GM23338 (cell line): Measurements from ENCODE around the gene CYP20A1. TPM values are rescaled to one million over a fixed set of nuclear protein-coding genes. Genes with fewer than 3 reads are reported as not detected.
"Not testable (repeated sequence)": the region's sequence is repeated elsewhere in the genome, so short reads cannot be mapped to it uniquely, and the experiment has no call there.

Source experiments
- ATAC-seq: fragments of 200-7000 bp; cut with Tn5 transposase; 3 replicates; pipeline ENCODE4 v1.9.1; 2020
- DNase-seq: peaks from one replicate; pipeline ENCODE4 v3.0.0-alpha.2; 2015; ENCODE audit warnings: low spot score
- H2AFZ ChIP-seq: fragments of 200-600 bp; sonication (generic); 2 replicates; pipeline ENCODE4 v1.8.0; 2016; ENCODE audit warnings: antibody characterized with exemption, mild to moderate bottlenecking, moderate library complexity
- H3F3A ChIP-seq: fragments of 200-600 bp; sonication (generic); replicated peaks from 2 replicates; pipeline ENCODE4 v1.8.0; 2017; ENCODE audit warnings: antibody characterized with exemption, mixed run types, low read depth
- H3K27ac ChIP-seq: fragments of 200-600 bp; sonication (generic); 2 replicates; pipeline ENCODE4 v1.6.1; 2016; ENCODE audit warnings: low read depth
- H3K27me3 ChIP-seq: fragments of 200-600 bp; sonication (generic); 2 replicates; pipeline ENCODE4 v1.8.0; 2016; ENCODE audit warnings: mild to moderate bottlenecking, mixed run types, moderate library complexity; ENCODE audit not compliant: insufficient read depth
- H3K36me3 ChIP-seq: fragments of 200-600 bp; sonication (generic); 2 replicates; pipeline ENCODE4 v1.8.0; 2016; ENCODE audit warnings: mild to moderate bottlenecking; ENCODE audit not compliant: insufficient read depth
- H3K4me1 ChIP-seq: fragments of 200-600 bp; sonication (generic); 2 replicates; pipeline ENCODE4 v1.8.0; 2016; ENCODE audit warnings: mild to moderate bottlenecking, moderate library complexity; ENCODE audit not compliant: insufficient read depth
- H3K4me2 ChIP-seq: fragments of 200-600 bp; sonication (generic); 2 replicates; pipeline ENCODE4 v1.7.1; 2017; ENCODE audit warnings: mixed run types
- H3K4me3 ChIP-seq: fragments of 200-600 bp; sonication (generic); 2 replicates; pipeline ENCODE4 v1.6.1; 2016; ENCODE audit warnings: mixed run types
- H3K79me2 ChIP-seq: fragments of 200-600 bp; sonication (generic); replicated peaks from 2 replicates; pipeline ENCODE4 v1.8.0; 2017; ENCODE audit warnings: mild to moderate bottlenecking; ENCODE audit not compliant: insufficient read depth
- H3K9me2 ChIP-seq: fragments of 200-600 bp; sonication (generic); 2 replicates; pipeline ENCODE4 v1.8.0; 2017; ENCODE audit not compliant: insufficient read depth
- H4K20me1 ChIP-seq: fragments of 200-600 bp; sonication (generic); replicated peaks from 2 replicates; pipeline ENCODE4 v1.8.0; 2017; ENCODE audit warnings: mild to moderate bottlenecking; ENCODE audit not compliant: insufficient read depth
- H3K27ac Mint-ChIP-seq: 2 replicates; pipeline ENCODE4 v1.8.0; 2020; ENCODE audit warnings: inconsistent platforms, mild to moderate bottlenecking, moderate library complexity, mixed read lengths
- H3K27me3 Mint-ChIP-seq: 3 replicates; pipeline ENCODE4 v1.8.0; 2022; ENCODE audit warnings: low read depth, mild to moderate bottlenecking, moderate library complexity, mixed read lengths, inconsistent platforms; ENCODE audit not compliant: insufficient read depth, poor library complexity
- H3K36me3 Mint-ChIP-seq: 3 replicates; pipeline ENCODE4 v1.8.0; 2021; ENCODE audit warnings: low read depth, mild to moderate bottlenecking, inconsistent platforms, moderate library complexity, mixed read lengths
- H3K4me1 Mint-ChIP-seq: 3 replicates; pipeline ENCODE4 v1.8.0; 2020; ENCODE audit warnings: mild to moderate bottlenecking, inconsistent platforms, mixed read lengths
- H3K4me3 Mint-ChIP-seq: 3 replicates; pipeline ENCODE4 v1.8.0; 2021; ENCODE audit warnings: moderate library complexity, mild to moderate bottlenecking, inconsistent platforms, mixed read lengths
- H3K9me3 Mint-ChIP-seq: 3 replicates; pipeline ENCODE4 v1.8.0; 2020; ENCODE audit warnings: moderate library complexity, mild to moderate bottlenecking, inconsistent platforms, mixed read lengths
- CREB1 ChIP-seq: fragments of 250-450 bp; sonication (Bioruptor Pico); IDR thresholded peaks from 2 replicates; pipeline ENCODE4 v1.5.0; 2020; ENCODE audit warnings: low read depth, mild to moderate bottlenecking, moderate library complexity
- EZH2phosphoT487 ChIP-seq: fragments of 200-600 bp; sonication (generic); IDR thresholded peaks from one replicate; pipeline ENCODE4 v1.8.1; 2018; ENCODE audit warnings: antibody characterized with exemption; ENCODE audit not compliant: unreplicated experiment
- JUNB ChIP-seq: IDR thresholded peaks from one replicate; pipeline ENCODE4 v1.6.1; 2016; ENCODE audit warnings: antibody characterized with exemption; ENCODE audit not compliant: unreplicated experiment
- NANOG ChIP-seq: IDR thresholded peaks from 2 replicates; pipeline ENCODE4 v1.6.1; 2016; ENCODE audit warnings: antibody characterized with exemption, borderline replicate concordance
- POLR2AphosphoS5 ChIP-seq: IDR thresholded peaks from 2 replicates; pipeline ENCODE4 v1.6.1; 2016; ENCODE audit warnings: antibody characterized with exemption, low read depth
- ZNF331 ChIP-seq: fragments of 250-450 bp; sonication (Bioruptor Pico); IDR thresholded peaks from 2 replicates; pipeline ENCODE4 v1.5.0; 2020; ENCODE audit warnings: low read depth, mild to moderate bottlenecking, moderate library complexity
- polyA plus RNA-seq: library from polyadenylated mRNA; unstranded; fragments of >200 nt; fragmentation: Nextera tagmentation; extraction: Ambion mirVana; gene quantifications from 2 replicates; pipeline ENCODE4 v1.2.1, GENCODE V29; 2016
- total RNA-seq: library from RNA; depleted of rRNA; stranded (reverse); fragments of >200 nt; shearing (Covaris generic); gene quantifications from 2 replicates; pipeline ENCODE4 v1.2.3, GENCODE V29; 2014
- TF ChIP-seq, protein P1 (sequence below): fragments of 250-450 bp; sonication (Bioruptor Pico); IDR thresholded peaks from 2 replicates; pipeline ENCODE4 v1.5.0; 2020; ENCODE audit warnings: mild to moderate bottlenecking, moderate library complexity
- TF ChIP-seq, protein P2 (sequence below), 2 experiments: fragments of 200-600 bp in 1 of 2; sonication (generic) in 1 of 2; conservative IDR thresholded peaks; 2 replicates each; pipeline versions ENCODE4 v1.5.1 to v1.6.1; 2016 to 2017; ENCODE audit warnings: antibody characterized with exemption in 2 of 2, low read depth in 2 of 2, mild to moderate bottlenecking in 2 of 2, moderate library complexity in 1 of 2
- TF ChIP-seq, protein P3 (sequence below): IDR thresholded peaks from one replicate; pipeline ENCODE4 v1.6.1; 2018; ENCODE audit warnings: antibody characterized with exemption; ENCODE audit not compliant: unreplicated experiment
- TF ChIP-seq, protein P4 (sequence below): IDR thresholded peaks from 2 replicates; pipeline ENCODE4 v1.6.1; 2016; ENCODE audit warnings: antibody characterized with exemption

The CYP20A1 gene
- total and polyA plus RNA-seq, 2 experiments from 2014 or later = 17.0 to 21.0 TPM

DNA sequence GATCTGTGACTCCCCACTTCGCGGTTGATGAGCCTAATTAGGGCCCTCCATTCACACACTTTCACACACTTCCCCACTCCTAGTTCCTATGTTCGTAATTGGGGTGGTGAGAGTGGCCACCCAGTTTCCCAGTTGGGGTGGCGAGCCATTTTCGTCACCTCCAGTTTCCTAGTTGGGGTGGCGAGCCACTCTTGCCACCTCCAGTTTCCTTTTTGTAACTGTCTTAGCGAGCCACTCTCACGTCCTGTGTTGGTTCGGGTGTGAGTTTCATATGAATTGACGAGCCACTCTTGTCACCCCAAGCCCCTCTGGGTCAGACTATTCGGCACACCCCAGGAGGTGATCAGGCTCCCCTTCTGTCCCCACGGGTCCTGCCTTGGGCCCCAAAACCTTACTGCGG, 14.0 kb downstream of the CYP20A1 start:
- Histone ChIP-seq H3K36me3 (peaks cover 13% of the 10 kb centered on the region), H3K79me2 (no peaks in the 10 kb centered on the region), H2AFZ (no peak overlapping the region), H3K9me2 (no peaks in the 10 kb centered on the region), H4K20me1 (no peaks in the 10 kb centered on the region), H3K27ac (no peak overlapping the region), H3K4me3 (no peak overlapping the region), H3K27me3 (no peaks in the 10 kb centered on the region), H3F3A (no peaks in the 10 kb centered on the region), H3K4me2 (no peak overlapping the region), H3K4me1 (no peaks in the 10 kb centered on the region)
- no peak for TF ChIP-seq EZH2phosphoT487
- TF ChIP-seq, protein P1, sequence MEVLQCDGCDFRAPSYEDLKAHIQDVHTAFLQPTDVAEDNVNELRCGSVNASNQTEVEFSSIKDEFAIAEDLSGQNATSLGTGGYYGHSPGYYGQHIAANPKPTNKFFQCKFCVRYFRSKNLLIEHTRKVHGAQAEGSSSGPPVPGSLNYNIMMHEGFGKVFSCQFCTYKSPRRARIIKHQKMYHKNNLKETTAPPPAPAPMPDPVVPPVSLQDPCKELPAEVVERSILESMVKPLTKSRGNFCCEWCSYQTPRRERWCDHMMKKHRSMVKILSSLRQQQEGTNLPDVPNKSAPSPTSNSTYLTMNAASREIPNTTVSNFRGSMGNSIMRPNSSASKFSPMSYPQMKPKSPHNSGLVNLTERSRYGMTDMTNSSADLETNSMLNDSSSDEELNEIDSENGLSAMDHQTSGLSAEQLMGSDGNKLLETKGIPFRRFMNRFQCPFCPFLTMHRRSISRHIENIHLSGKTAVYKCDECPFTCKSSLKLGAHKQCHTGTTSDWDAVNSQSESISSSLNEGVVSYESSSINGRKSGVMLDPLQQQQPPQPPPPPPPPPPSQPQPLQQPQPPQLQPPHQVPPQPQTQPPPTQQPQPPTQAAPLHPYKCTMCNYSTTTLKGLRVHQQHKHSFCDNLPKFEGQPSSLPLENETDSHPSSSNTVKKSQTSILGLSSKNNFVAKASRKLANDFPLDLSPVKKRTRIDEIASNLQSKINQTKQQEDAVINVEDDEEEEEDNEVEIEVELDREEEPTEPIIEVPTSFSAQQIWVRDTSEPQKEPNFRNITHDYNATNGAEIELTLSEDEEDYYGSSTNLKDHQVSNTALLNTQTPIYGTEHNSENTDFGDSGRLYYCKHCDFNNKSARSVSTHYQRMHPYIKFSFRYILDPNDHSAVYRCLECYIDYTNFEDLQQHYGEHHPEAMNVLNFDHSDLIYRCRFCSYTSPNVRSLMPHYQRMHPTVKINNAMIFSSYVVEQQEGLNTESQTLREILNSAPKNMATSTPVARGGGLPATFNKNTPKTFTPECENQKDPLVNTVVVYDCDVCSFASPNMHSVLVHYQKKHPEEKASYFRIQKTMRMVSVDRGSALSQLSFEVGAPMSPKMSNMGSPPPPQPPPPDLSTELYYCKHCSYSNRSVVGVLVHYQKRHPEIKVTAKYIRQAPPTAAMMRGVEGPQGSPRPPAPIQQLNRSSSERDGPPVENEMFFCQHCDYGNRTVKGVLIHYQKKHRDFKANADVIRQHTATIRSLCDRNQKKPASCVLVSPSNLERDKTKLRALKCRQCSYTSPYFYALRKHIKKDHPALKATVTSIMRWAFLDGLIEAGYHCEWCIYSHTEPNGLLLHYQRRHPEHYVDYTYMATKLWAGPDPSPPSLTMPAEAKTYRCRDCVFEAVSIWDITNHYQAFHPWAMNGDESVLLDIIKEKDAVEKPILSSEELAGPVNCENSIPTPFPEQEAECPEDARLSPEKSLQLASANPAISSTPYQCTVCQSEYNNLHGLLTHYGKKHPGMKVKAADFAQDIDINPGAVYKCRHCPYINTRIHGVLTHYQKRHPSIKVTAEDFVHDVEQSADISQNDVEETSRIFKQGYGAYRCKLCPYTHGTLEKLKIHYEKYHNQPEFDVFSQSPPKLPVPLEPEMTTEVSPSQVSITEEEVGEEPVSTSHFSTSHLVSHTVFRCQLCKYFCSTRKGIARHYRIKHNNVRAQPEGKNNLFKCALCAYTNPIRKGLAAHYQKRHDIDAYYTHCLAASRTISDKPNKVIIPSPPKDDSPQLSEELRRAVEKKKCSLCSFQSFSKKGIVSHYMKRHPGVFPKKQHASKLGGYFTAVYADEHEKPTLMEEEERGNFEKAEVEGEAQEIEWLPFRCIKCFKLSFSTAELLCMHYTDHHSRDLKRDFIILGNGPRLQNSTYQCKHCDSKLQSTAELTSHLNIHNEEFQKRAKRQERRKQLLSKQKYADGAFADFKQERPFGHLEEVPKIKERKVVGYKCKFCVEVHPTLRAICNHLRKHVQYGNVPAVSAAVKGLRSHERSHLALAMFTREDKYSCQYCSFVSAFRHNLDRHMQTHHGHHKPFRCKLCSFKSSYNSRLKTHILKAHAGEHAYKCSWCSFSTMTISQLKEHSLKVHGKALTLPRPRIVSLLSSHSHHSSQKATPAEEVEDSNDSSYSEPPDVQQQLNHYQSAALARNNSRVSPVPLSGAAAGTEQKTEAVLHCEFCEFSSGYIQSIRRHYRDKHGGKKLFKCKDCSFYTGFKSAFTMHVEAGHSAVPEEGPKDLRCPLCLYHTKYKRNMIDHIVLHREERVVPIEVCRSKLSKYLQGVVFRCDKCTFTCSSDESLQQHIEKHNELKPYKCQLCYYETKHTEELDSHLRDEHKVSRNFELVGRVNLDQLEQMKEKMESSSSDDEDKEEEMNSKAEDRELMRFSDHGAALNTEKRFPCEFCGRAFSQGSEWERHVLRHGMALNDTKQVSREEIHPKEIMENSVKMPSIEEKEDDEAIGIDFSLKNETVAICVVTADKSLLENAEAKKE (CRISPR knock-in tag) = no peak
- TF ChIP-seq, protein P2, sequence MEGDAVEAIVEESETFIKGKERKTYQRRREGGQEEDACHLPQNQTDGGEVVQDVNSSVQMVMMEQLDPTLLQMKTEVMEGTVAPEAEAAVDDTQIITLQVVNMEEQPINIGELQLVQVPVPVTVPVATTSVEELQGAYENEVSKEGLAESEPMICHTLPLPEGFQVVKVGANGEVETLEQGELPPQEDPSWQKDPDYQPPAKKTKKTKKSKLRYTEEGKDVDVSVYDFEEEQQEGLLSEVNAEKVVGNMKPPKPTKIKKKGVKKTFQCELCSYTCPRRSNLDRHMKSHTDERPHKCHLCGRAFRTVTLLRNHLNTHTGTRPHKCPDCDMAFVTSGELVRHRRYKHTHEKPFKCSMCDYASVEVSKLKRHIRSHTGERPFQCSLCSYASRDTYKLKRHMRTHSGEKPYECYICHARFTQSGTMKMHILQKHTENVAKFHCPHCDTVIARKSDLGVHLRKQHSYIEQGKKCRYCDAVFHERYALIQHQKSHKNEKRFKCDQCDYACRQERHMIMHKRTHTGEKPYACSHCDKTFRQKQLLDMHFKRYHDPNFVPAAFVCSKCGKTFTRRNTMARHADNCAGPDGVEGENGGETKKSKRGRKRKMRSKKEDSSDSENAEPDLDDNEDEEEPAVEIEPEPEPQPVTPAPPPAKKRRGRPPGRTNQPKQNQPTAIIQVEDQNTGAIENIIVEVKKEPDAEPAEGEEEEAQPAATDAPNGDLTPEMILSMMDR (conservative IDR thresholded peaks at IDR 0.05; ENCODE audit: low read depth in 2 of 2) = no peak
- TF ChIP-seq, protein P3, sequence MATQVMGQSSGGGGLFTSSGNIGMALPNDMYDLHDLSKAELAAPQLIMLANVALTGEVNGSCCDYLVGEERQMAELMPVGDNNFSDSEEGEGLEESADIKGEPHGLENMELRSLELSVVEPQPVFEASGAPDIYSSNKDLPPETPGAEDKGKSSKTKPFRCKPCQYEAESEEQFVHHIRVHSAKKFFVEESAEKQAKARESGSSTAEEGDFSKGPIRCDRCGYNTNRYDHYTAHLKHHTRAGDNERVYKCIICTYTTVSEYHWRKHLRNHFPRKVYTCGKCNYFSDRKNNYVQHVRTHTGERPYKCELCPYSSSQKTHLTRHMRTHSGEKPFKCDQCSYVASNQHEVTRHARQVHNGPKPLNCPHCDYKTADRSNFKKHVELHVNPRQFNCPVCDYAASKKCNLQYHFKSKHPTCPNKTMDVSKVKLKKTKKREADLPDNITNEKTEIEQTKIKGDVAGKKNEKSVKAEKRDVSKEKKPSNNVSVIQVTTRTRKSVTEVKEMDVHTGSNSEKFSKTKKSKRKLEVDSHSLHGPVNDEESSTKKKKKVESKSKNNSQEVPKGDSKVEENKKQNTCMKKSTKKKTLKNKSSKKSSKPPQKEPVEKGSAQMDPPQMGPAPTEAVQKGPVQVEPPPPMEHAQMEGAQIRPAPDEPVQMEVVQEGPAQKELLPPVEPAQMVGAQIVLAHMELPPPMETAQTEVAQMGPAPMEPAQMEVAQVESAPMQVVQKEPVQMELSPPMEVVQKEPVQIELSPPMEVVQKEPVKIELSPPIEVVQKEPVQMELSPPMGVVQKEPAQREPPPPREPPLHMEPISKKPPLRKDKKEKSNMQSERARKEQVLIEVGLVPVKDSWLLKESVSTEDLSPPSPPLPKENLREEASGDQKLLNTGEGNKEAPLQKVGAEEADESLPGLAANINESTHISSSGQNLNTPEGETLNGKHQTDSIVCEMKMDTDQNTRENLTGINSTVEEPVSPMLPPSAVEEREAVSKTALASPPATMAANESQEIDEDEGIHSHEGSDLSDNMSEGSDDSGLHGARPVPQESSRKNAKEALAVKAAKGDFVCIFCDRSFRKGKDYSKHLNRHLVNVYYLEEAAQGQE = no peak
- TF ChIP-seq POLR2AphosphoS5 = no peak
- no peak for TF ChIP-seq JUNB
- TF ChIP-seq, protein P4, sequence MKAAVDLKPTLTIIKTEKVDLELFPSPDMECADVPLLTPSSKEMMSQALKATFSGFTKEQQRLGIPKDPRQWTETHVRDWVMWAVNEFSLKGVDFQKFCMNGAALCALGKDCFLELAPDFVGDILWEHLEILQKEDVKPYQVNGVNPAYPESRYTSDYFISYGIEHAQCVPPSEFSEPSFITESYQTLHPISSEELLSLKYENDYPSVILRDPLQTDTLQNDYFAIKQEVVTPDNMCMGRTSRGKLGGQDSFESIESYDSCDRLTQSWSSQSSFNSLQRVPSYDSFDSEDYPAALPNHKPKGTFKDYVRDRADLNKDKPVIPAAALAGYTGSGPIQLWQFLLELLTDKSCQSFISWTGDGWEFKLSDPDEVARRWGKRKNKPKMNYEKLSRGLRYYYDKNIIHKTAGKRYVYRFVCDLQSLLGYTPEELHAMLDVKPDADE = no peak
- no peak for TF ChIP-seq NANOG
- TF ChIP-seq ZNF331 (CRISPR knock-in tag) = no peak
- no peak for TF ChIP-seq CREB1 (CRISPR knock-in tag)
- H3K27me3 Mint-ChIP-seq = peaks cover 2% of the 10 kb centered on the region
- H3K4me3 Mint-ChIP-seq = no peak overlapping the region
- DNase-seq (no peak), ATAC-seq (no peak)
- no peaks in the 10 kb centered on the region for H3K4me1 Mint-ChIP-seq
- peaks cover 41% of the 10 kb centered on the region for H3K36me3 Mint-ChIP-seq
- H3K9me3 Mint-ChIP-seq = no peaks in the 10 kb centered on the region
- no peak overlapping the region for H3K27ac Mint-ChIP-seq

DNA sequence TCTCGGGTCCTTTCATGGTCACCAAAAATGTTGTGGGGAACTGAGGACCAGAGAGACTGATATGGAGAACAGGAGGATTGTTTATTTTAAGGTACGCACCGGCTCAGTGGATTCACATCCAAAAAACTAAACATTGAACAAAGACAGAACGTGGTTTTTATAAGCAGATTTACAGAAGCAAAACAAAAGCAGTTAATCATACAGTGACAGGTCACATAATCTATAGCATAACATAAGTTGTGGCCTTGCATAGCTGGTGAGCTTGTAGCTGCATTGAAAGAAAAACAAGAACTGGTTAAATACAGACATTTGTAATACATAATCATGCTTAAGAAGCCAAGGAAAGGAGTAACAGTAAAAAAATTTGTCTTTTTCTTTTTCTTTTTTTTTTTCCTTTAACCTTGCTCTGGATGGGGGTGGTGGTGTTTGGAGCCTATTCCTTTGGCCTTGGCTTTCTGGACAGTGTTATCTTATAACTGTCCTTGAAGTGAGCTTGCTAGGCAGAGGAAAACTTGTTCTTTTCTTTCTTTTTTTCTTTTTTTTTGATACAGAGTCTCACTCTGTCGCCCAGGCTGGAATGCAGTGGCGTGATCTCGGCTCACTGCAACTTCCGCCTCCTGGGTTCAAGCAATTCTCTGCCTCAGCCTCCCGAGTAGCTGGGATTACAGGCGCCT, 14.7 kb downstream of the CYP20A1 start:
- H3K4me1 Mint-ChIP-seq, H3K9me2 ChIP-seq, H3K27ac ChIP-seq, H3K4me1 ChIP-seq, H3K79me2 ChIP-seq, H3K27ac Mint-ChIP-seq, ATAC-seq, H3K4me3 ChIP-seq, H3K4me3 Mint-ChIP-seq, H3K27me3 ChIP-seq, H3F3A ChIP-seq, H3K9me3 Mint-ChIP-seq, DNase-seq, H3K4me2 ChIP-seq, H2AFZ ChIP-seq, H4K20me1 ChIP-seq, H3K27me3 Mint-ChIP-seq: not testable (repeated sequence)
- H3K36me3 ChIP-seq = peaks cover 13% of the 10 kb centered on the region
- peaks cover 41% of the 10 kb centered on the region for H3K36me3 Mint-ChIP-seq
